KMS-11 (cell line): ENCODE measurements around the gene AMER1.
"Not testable (repeated sequence)": the region's sequence is repeated elsewhere in the genome, so short reads cannot be mapped to it uniquely, and the experiment has no call there.

Experiments used
- H2AFZ ChIP-seq: fragments of 200-600 bp; sonication (generic); 2 replicates; pipeline ENCODE4 v1.6.1; 2016; ENCODE audit warnings: antibody characterized with exemption, mixed run types, low read depth
- H3K27ac ChIP-seq: fragments of 200-600 bp; sonication (generic); 2 replicates; pipeline ENCODE4 v1.6.1; 2016; ENCODE audit warnings: mild to moderate bottlenecking, mixed run types
- H3K27me3 ChIP-seq: fragments of 200-600 bp; sonication (generic); 2 replicates; pipeline ENCODE4 v1.6.1; 2017; ENCODE audit warnings: mild to moderate bottlenecking, low read depth, mixed run types, moderate library complexity; ENCODE audit not compliant: insufficient read depth
- H3K36me3 ChIP-seq: fragments of 200-600 bp; sonication (generic); 2 replicates; pipeline ENCODE4 v1.6.1; 2017; ENCODE audit warnings: mild to moderate bottlenecking, mixed run types; ENCODE audit not compliant: insufficient read depth
- H3K4me1 ChIP-seq: fragments of 200-600 bp; sonication (generic); 2 replicates; pipeline ENCODE4 v1.6.1; 2016; ENCODE audit warnings: mild to moderate bottlenecking, low read depth, mixed run types; ENCODE audit not compliant: poor library complexity, severe bottlenecking
- H3K4me2 ChIP-seq: fragments of 200-600 bp; sonication (generic); 2 replicates; pipeline ENCODE4 v1.7.0; 2016; ENCODE audit warnings: mild to moderate bottlenecking, mixed run types
- H3K4me3 ChIP-seq: fragments of 200-600 bp; sonication (generic); IDR thresholded peaks from 2 replicates; pipeline ENCODE4 v1.6.1; 2017; ENCODE audit warnings: low read depth, low read length, mixed read lengths; ENCODE audit not compliant: insufficient read depth
- H3K79me2 ChIP-seq: fragments of 200-600 bp; sonication (generic); 2 replicates; pipeline ENCODE4 v1.6.1; 2016; ENCODE audit warnings: low read depth, mixed run types; ENCODE audit not compliant: insufficient read depth
- H3K9ac ChIP-seq: fragments of 200-600 bp; sonication (generic); 2 replicates; pipeline ENCODE4 v1.6.1; 2016; ENCODE audit warnings: mild to moderate bottlenecking, mixed run types
- H4K20me1 ChIP-seq: fragments of 200-600 bp; sonication (generic); 2 replicates; pipeline ENCODE4 v1.6.1; 2016; ENCODE audit warnings: mild to moderate bottlenecking, mixed run types; ENCODE audit not compliant: insufficient read depth
- TF ChIP-seq, protein P1 (sequence below): fragments of 200-600 bp; sonication (generic); conservative IDR thresholded peaks from 2 replicates; pipeline ENCODE4 v1.6.1; 2017; ENCODE audit warnings: low read depth, mild to moderate bottlenecking, antibody characterized with exemption, low read length, moderate library complexity, mixed read lengths

AMER1 gene

DNA sequence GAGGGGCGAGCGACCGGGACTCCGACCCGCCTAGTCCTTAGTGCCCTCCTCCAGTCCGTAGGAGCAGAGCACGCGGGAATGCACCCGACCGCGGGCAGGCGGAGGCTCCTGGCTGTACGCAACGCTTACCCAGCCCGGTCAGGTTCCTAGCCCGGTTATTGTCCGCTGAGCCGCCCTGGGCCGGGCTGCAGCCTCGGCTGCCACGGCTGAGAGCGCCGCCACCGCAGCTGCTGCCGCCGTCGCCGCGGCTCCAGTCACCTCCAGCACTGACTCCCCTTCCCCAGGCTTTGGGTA lies at the start of gene AMER1:
Gene AMER1 (minus strand): TSS at position 268 of the 294 bp plus-strand sequence. CDS start 12,422 bp downstream, outside the sequence.
- Histone ChIP-seq H3K27ac (peak within 1 kb of the TSS; percentile 88), H3K4me1 (peaks cover 30% of the 10 kb centered on the region), H4K20me1 (no peaks in the 10 kb centered on the region), H3K79me2 (peaks cover 24% of the 10 kb centered on the region), H2AFZ (peak within 1 kb of the TSS; percentile 55), H3K27me3 (no peaks in the 10 kb centered on the region), H3K36me3 (no peaks in the 10 kb centered on the region), H3K4me3 (no peak within 1 kb of the TSS), H3K4me2 (peak within 1 kb of the TSS; percentile 73), H3K9ac (peak within 1 kb of the TSS; percentile 68)
- TF ChIP-seq, protein P1, sequence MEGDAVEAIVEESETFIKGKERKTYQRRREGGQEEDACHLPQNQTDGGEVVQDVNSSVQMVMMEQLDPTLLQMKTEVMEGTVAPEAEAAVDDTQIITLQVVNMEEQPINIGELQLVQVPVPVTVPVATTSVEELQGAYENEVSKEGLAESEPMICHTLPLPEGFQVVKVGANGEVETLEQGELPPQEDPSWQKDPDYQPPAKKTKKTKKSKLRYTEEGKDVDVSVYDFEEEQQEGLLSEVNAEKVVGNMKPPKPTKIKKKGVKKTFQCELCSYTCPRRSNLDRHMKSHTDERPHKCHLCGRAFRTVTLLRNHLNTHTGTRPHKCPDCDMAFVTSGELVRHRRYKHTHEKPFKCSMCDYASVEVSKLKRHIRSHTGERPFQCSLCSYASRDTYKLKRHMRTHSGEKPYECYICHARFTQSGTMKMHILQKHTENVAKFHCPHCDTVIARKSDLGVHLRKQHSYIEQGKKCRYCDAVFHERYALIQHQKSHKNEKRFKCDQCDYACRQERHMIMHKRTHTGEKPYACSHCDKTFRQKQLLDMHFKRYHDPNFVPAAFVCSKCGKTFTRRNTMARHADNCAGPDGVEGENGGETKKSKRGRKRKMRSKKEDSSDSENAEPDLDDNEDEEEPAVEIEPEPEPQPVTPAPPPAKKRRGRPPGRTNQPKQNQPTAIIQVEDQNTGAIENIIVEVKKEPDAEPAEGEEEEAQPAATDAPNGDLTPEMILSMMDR: no peak

DNA sequence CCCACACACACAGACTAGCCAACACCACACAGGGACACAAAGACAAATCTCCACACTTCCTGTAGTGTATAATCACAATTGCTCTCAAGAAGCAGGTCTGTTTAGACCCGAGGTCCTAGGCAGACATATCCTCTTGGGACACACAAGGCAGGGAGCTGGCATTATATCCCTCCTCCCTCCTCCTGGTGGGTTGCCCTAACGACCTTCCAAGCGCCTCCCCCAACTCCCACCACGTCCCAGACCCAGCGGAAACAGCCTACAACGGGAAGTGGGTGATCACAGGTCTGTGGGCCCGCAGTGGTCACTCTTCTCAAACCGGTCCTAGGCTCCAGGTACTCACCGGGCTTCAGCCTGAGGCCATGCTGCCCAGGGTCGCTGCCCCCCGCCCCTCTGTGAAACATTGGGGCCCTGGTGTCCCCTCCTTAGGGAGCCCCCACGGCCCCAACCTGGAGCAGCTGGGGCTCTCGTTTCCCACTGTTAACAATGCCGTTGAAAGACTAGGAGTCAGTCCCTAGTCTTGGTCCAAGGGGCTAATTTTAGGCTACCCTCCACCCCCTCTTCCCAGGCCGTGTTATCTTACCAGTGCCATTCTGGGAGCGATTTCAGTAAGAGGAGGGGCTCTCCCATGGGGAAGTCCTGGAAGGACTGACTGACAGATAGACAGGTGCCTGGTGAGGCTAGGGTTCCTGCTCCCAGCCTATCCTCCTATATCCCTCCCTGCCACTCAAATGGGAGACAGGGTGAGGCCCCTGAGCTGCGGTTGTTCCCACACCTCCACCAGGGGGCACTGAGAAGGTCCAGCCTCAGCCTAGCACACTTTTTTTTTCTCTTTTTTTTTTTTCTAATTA lies 24.8 kb upstream of the AMER1 start, which contains the start of gene ASB12:
Gene ASB12 (minus strand): TSS at position 485 of the 848 bp plus-strand sequence. CDS start 4,957 bp downstream, outside the sequence.
- no peaks in the 10 kb centered on the region for H4K20me1 ChIP-seq
- H3K36me3 ChIP-seq: no peaks in the 10 kb centered on the region
- H3K79me2 ChIP-seq: no peaks in the 10 kb centered on the region
- no peak within 1 kb of the TSS for H2AFZ ChIP-seq
- H3K27me3 ChIP-seq: no peaks in the 10 kb centered on the region
- no peaks in the 10 kb centered on the region for H3K4me1 ChIP-seq
- H3K4me2 ChIP-seq: no peak within 1 kb of the TSS
- no peak within 1 kb of the TSS for H3K27ac ChIP-seq
- no peak within 1 kb of the TSS for H3K9ac ChIP-seq
- H3K4me3 ChIP-seq: no peak within 1 kb of the TSS
- TF ChIP-seq, protein P1: no peak

DNA sequence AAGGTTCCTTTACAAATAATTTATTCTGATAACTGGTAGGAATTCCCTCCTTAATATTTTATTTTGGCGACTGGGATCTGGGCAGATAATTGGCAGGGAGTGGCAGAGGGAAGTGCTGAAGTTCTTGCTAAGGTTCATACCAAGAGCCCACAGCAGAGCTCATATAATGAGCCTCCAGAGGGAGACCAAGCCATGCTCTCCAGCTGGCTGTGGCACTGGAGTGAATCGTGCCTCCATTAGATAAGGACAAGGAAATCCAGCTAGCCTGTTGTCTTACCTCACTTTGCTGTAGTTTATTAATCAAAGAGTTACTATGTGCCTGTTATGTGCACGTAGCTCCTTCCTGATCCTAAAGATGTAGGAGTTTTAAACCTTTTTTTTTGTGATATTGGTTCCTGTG lies 23.6 kb upstream of the AMER1 start:
- TF ChIP-seq, protein P1: no peak
- Histone ChIP-seq H3K4me3 (no peak overlapping the region), H3K79me2 (no peaks in the 10 kb centered on the region), H2AFZ (no peak overlapping the region), H3K27ac (no peak overlapping the region), H4K20me1 (no peaks in the 10 kb centered on the region), H3K27me3 (no peaks in the 10 kb centered on the region), H3K36me3 (no peaks in the 10 kb centered on the region), H3K4me2 (no peak overlapping the region), H3K9ac (no peak overlapping the region), H3K4me1 (no peaks in the 10 kb centered on the region)

DNA sequence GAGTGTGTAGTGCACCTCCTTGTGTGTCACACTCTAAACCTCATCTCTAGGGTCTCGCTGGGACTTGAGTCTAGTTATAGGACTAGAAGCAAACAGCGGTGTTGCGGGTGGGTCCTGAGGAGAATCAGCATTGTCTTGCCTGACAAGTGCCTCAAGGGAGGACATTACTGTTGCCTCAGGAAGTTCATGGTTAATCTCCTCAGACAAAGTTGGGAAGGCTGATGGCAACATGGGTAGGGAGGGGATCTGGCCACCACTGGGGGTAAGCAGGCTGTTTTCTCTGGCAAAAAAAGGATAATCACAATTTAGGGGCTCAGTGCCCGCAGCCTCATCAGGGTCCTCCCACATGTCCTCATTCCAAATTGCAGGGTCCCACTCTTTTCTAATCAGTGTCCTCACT lies 12.5 kb upstream of the AMER1 start:
- H3K27ac ChIP-seq: no peak overlapping the region
- no peak overlapping the region for H3K9ac ChIP-seq
- H3K79me2 ChIP-seq: no peaks in the 10 kb centered on the region
- H3K27me3 ChIP-seq: no peaks in the 10 kb centered on the region
- no peaks in the 10 kb centered on the region for H3K4me1 ChIP-seq
- no peaks in the 10 kb centered on the region for H3K36me3 ChIP-seq
- no peak overlapping the region for H3K4me3 ChIP-seq
- no peak overlapping the region for H3K4me2 ChIP-seq
- no peak overlapping the region for H2AFZ ChIP-seq
- TF ChIP-seq, protein P1: no peak
- no peaks in the 10 kb centered on the region for H4K20me1 ChIP-seq

DNA sequence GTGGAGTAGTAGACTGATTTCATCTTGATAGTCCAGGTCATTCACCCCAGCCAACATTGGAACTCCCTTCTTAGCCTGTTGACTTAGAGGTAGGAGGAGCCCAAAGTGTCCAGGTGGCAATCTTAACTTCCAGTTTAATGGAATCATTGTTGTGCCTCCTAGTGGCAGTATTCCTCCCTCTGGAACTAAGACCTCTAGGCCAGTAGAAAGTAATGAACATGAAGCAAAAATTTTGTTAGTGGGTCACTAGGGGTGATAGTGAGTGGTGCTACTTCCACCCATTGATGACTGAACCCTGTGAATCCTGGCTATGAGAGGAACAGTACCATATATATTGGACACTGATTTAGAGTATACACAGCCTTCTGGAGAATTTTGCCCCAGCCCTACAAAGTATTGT lies 8.5 kb upstream of the AMER1 start:
- not testable (repeated sequence) for H3K9ac ChIP-seq, H3K4me1 ChIP-seq, H2AFZ ChIP-seq, H3K27ac ChIP-seq, H3K36me3 ChIP-seq, H3K79me2 ChIP-seq, H3K4me2 ChIP-seq, H4K20me1 ChIP-seq, H3K4me3 ChIP-seq, H3K27me3 ChIP-seq
